ENCODE results near the gene SLX9.
A peak's percentile ranks its signal among the peaks of the same experiment; 100 is the strongest.

- TF ChIP-seq POLR2A (IDR thresholded peaks at IDR 0.05; ENCODE audit: low read depth, low read length): no peak
- no peak for TF ChIP-seq CTCF (IDR thresholded peaks at IDR 0.05; ENCODE audit: extremely low read depth in 1 of 2, insufficient read depth in 1 of 2, low read depth in 1 of 2, low read length in 2 of 2)
- no peak for TF ChIP-seq FOS (IDR thresholded peaks at IDR 0.05; ENCODE audit: borderline replicate concordance, insufficient read depth, low read length)
- no peak for TF ChIP-seq POLR2AphosphoS5 (IDR thresholded peaks at IDR 0.05; ENCODE audit: insufficient read depth, low read depth, low read length)
- no peak for TF ChIP-seq MAX (IDR thresholded peaks at IDR 0.05; ENCODE audit: insufficient read depth, insufficient read length)
- peak; percentile 83 for TF ChIP-seq EZH2 (IDR thresholded peaks at IDR 0.05; ENCODE audit: borderline replicate concordance, low read depth, low read length, severe bottlenecking)
Observed at GRCh38 chr21:44931501-44932407, 8.1 kb upstream of the SLX9 start.

Measured in endothelial cell of umbilical vein (primary cell).